LHCN-M2 (cell line): ENCODE results near the gene CCDC144A. TPM values are rescaled to one million over a fixed set of nuclear protein-coding genes. Genes with fewer than 3 reads are reported as not detected.
"Not testable (repeated sequence)": the region's sequence is repeated elsewhere in the genome, so short reads cannot be mapped to it uniquely, and the experiment has no call there.

ENCODE experiments used
- DNase-seq: peaks from one replicate; pipeline ENCODE4 v3.0.0-alpha.2; 2012; ENCODE audit warnings: low read depth
- total RNA-seq: library from RNA; depleted of rRNA; stranded (reverse); fragments of >200 nt; gene quantifications from 2 replicates; pipeline ENCODE4 v1.2.3, GENCODE V29; 2014; rRNA removed

CCDC144A gene
- total RNA-seq, 1 experiment from 2014 or later: 4.5 TPM

DNA sequence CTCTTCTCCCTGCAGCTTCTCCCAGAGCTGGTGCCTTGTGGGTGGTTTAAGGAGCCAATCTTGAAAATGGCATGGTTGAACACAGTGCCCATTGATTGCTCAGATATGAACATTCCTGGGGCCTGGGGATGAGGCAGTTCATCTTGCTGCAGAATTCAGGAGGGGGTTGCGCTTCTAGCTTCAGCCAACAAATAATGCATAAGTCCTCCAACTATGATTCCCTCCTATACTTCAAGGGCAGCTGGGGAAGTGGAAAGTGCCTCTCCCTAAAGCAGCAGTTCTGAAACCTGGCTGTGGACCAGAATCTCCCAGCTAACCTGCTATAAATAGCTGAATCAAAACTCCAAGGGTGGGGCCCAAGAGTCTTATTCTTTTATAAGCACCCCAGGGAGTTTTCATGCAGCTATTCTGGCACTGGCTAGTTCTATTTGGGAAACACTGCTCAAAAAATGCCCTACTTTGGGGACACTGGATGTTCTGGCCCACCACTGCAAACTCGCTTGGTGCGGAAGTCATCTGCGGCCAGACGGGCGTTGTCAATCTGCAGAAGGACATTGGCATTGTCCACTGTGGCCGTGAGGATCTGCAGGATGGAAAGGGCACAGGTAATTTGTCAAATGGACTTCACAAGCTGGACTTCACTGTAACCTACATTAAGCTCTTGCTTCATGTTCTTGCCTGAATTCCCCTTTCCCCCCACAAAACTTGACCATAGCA is 130.3 kb downstream of the CCDC144A start:
- no peak for DNase-seq

GRCh38 chr17:16820979-16821543 is 131.0 kb downstream of the CCDC144A start:
- no peak for DNase-seq

DNA sequence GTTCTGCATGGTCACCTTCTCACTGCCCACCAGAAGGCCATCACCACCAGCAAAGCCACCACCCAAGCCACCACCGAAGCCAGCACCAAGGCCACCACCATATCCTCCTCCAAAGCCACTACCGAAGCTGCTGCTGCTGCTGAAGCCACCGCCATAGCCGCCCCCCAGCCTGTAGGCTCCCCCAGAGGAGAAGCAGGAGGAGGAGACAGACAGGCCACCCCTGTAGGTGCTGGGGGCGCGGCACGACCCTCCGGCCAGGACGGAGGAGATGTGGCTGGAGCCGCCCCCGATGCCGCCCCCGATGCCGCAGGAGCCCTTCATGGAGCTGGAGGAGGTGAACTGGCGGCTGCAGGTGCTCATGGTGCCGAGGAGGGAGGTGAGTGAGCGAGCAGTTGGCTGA is 132.1 kb downstream of the CCDC144A start:
- not testable (repeated sequence) for DNase-seq

GRCh38 chr17:16823768-16824406 is 133.8 kb downstream of the CCDC144A start:
- DNase-seq: not testable (repeated sequence)

Other genes starting within 250 kb of the CCDC144A start
- 0.06 and 0.38 TPM in 2 replicates for gene LRRC75A, start 198.0 kb upstream of the CCDC144A start, total RNA-seq
- gene ZNF287, start 121.0 kb upstream of the CCDC144A start, total RNA-seq: 4.3 and 11.4 TPM in 2 replicates
- gene ZNF624, start 36.4 kb upstream of the CCDC144A start, total RNA-seq: 5.3 and 5.7 TPM in 2 replicates